Measurements from ENCODE around the gene PRSS38. TPM values are rescaled to one million over a fixed set of nuclear protein-coding genes. Genes with fewer than 3 reads are reported as not detected.

The PRSS38 gene
- total and polyA plus RNA-seq, 2 donors (not counting 3 experiments of a cell fraction or from before 2014, with no cell fraction given): not detected

DNA sequence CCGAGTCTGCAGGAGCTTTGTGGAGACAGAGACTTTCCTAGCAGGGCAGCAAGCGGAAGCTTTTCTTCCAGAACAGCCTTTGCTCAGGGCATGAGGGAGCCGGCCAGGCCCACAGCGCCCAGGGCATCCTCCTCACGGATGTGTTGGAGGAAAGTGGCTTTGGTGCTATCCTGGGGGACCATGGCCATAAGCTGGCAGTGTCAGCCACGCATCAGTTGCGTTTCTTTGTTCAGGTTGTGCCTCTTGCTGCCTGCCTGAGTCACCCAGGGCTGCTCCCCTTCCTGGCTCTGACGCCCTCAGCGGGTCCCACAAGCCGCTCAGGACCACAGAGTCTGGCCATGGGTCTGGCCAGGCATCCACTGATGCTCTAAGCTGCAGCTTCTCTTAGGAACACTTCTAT lies 39.6 kb upstream of the PRSS38 start:
- no peaks in the 10 kb centered on the region for H4K20me1 ChIP-seq (replicated peaks; ENCODE audit: control insufficient read depth, extremely low read depth, insufficient read depth, low read length)
- H3K9me3 ChIP-seq (replicated peaks; ENCODE audit: control insufficient read depth, insufficient read depth, low read length): no peaks in the 10 kb centered on the region
- no peak overlapping the region for H3K4me3 ChIP-seq (replicated peaks in 1 of 3; ENCODE audit: insufficient read depth in 1 of 3, low read depth in 1 of 3, low read length in 3 of 3)
- intact Hi-C loops (cut with micrococcal nuclease): no loop called here
- no TSS peak for BruUV-seq (replicated peaks)
- FAIRE-seq (no peak), DNase-seq (ENCODE audit: low read depth, low spot score) (no peak)
- no peak overlapping the region for H2AFZ ChIP-seq (ENCODE audit: low read depth, low read length)
- no peaks in the 10 kb centered on the region for H3K27me3 ChIP-seq (ENCODE audit: control insufficient read depth in 2 of 2, insufficient read depth in 2 of 2, low read length in 2 of 2)
- POLR2A ChIA-PET: no interaction called here
- no peaks in the 10 kb centered on the region for H3K79me2 ChIP-seq (ENCODE audit: control insufficient read depth, insufficient read depth, low read length)
- no peak overlapping the region for H3K27ac ChIP-seq (ENCODE audit: insufficient read depth, low read depth, low read length)
- no peak overlapping the region for H3K9ac ChIP-seq (replicated peaks; ENCODE audit: extremely low read depth, insufficient read depth, low read length)
- no peak overlapping the region for H3K4me2 ChIP-seq (ENCODE audit: insufficient read depth, low read length)
- CTCF ChIA-PET: interaction anchor here (1.1 to 1.9 kb wide), 3 partner anchors 12 to 14 kb away, joined by 3 to 7 read pairs (median 4); no protein-coding TSS in a partner anchor
- H3K36me3 ChIP-seq (ENCODE audit: control insufficient read depth in 2 of 2, extremely low read depth in 1 of 2, insufficient read depth in 2 of 2, low read length in 2 of 2): peaks cover 0 to 6% of the 10 kb centered on the region in 2 experiments
- H3K9me1 ChIP-seq (replicated peaks; ENCODE audit: control insufficient read depth, extremely low read depth, insufficient read depth, low read length): no peaks in the 10 kb centered on the region
- H3K4me1 ChIP-seq (ENCODE audit: control insufficient read depth, extremely low read depth, insufficient read depth, low read length): peaks cover 10% of the 10 kb centered on the region
- dilution Hi-C loops (cut with MboI; ENCODE audit: extremely low pct_ligation_motif_present, low sequenced_read_pairs): no loop called here
- TF ChIP-seq FOS (IDR thresholded peaks at IDR 0.05; ENCODE audit: borderline replicate concordance, insufficient read depth, low read length): no peak
- TF ChIP-seq POLR2AphosphoS5 (IDR thresholded peaks at IDR 0.05; ENCODE audit: insufficient read depth, low read depth, low read length): no peak
- TF ChIP-seq, protein P1, sequence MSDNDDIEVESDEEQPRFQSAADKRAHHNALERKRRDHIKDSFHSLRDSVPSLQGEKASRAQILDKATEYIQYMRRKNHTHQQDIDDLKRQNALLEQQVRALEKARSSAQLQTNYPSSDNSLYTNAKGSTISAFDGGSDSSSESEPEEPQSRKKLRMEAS (IDR thresholded peaks at IDR 0.05; ENCODE audit: insufficient read depth, insufficient read length): no peak
- no peak for TF ChIP-seq JUN (IDR thresholded peaks at IDR 0.05; ENCODE audit: borderline replicate concordance, insufficient read depth, insufficient read length, low read depth)
- no peak for TF ChIP-seq GATA2 (IDR thresholded peaks at IDR 0.05; ENCODE audit: insufficient read depth, insufficient read length, low read depth, low read length)
- TF ChIP-seq, protein P2, sequence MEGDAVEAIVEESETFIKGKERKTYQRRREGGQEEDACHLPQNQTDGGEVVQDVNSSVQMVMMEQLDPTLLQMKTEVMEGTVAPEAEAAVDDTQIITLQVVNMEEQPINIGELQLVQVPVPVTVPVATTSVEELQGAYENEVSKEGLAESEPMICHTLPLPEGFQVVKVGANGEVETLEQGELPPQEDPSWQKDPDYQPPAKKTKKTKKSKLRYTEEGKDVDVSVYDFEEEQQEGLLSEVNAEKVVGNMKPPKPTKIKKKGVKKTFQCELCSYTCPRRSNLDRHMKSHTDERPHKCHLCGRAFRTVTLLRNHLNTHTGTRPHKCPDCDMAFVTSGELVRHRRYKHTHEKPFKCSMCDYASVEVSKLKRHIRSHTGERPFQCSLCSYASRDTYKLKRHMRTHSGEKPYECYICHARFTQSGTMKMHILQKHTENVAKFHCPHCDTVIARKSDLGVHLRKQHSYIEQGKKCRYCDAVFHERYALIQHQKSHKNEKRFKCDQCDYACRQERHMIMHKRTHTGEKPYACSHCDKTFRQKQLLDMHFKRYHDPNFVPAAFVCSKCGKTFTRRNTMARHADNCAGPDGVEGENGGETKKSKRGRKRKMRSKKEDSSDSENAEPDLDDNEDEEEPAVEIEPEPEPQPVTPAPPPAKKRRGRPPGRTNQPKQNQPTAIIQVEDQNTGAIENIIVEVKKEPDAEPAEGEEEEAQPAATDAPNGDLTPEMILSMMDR (IDR thresholded peaks at IDR 0.05; ENCODE audit: extremely low read depth in 1 of 2, insufficient read depth in 1 of 2, low read depth in 1 of 2, low read length in 2 of 2): no peak
- no peak for TF ChIP-seq MYC (IDR thresholded peaks at IDR 0.05; ENCODE audit: low read depth, low read length)
- no peak for TF ChIP-seq EZH2 (IDR thresholded peaks at IDR 0.05; ENCODE audit: borderline replicate concordance, low read depth, low read length, severe bottlenecking)
- no peak for TF ChIP-seq POLR2A (IDR thresholded peaks at IDR 0.05; ENCODE audit: low read depth, low read length)
